Measurements from ENCODE around the gene HNRNPUL1. TPM values are rescaled to one million over a fixed set of nuclear protein-coding genes. Genes with fewer than 3 reads are reported as not detected.

Gene HNRNPUL1
- polyA plus RNA-seq, 1 experiment, result 42.3 TPM

DNA sequence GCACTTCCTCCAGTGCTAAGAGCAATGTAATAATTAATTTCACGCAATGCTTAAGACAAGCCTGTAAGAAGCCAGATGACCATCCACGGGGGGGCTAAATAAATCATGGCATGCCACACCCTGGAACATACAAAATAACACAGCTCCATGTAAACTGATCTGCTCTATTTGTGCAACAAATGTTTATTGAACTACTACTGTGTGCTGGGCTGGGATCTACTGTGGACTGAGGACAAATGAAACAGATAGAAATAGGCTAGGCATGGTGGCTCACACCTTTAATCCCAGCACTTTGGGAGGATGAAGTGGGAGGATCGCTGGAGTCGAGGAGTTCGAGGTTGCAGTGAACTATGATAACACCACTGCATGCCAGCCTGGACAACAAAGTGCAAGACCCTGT, 68.3 kb downstream of the HNRNPUL1 start:
- Histone ChIP-seq H3K4me3 (ENCODE audit: low read depth, low read length) (no peak overlapping the region), H3K27ac (ENCODE audit: low read depth, low read length) (no peak overlapping the region), H3K27me3 (ENCODE audit: control insufficient read depth, insufficient read depth, low read length) (no peaks in the 10 kb centered on the region), H3K9me3 (ENCODE audit: control insufficient read depth, insufficient read depth, low read length) (no peaks in the 10 kb centered on the region)
- POLR2A ChIA-PET, result no interaction called here
- TF ChIP-seq, protein P1, sequence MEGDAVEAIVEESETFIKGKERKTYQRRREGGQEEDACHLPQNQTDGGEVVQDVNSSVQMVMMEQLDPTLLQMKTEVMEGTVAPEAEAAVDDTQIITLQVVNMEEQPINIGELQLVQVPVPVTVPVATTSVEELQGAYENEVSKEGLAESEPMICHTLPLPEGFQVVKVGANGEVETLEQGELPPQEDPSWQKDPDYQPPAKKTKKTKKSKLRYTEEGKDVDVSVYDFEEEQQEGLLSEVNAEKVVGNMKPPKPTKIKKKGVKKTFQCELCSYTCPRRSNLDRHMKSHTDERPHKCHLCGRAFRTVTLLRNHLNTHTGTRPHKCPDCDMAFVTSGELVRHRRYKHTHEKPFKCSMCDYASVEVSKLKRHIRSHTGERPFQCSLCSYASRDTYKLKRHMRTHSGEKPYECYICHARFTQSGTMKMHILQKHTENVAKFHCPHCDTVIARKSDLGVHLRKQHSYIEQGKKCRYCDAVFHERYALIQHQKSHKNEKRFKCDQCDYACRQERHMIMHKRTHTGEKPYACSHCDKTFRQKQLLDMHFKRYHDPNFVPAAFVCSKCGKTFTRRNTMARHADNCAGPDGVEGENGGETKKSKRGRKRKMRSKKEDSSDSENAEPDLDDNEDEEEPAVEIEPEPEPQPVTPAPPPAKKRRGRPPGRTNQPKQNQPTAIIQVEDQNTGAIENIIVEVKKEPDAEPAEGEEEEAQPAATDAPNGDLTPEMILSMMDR (IDR thresholded peaks at IDR 0.05; ENCODE audit: low read depth, low read length), result no peak
- CTCF ChIA-PET, result interaction anchor here (0.6 to 1.2 kb wide), 3 partner anchors 9 to 22 kb away, joined by 3 read pairs; no protein-coding TSS in a partner anchor
- no peak for DNase-seq (ENCODE audit: low read depth, low spot score)

DNA sequence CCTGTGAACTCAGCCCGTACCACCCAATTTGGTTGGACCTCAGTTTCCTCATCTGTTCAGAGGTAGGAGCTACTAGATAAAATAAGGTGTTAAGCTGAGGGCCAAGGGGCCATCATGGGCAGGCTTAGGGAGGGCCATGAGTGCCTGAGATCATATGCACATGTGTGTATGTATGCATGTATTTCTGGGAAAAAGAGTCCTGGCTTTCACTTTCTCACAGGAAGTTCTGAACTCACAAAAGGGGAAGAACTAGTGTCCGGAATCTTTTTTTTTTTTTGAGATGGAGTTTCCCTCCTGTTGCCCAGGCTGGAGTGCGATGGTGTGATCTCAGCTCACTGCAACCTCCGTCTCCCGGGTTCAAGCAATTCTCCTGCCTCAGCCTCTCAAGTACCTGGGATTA, 70.6 kb downstream of the HNRNPUL1 start:
- DNase-seq (ENCODE audit: low read depth, low spot score), result no peak
- no peak overlapping the region for H3K27ac ChIP-seq (ENCODE audit: low read depth, low read length)
- ChIA-PET CTCF (no interaction called here), POLR2A (no interaction called here)
- no peak overlapping the region for H3K4me3 ChIP-seq (ENCODE audit: low read depth, low read length)
- TF ChIP-seq, protein P1 (IDR thresholded peaks at IDR 0.05; ENCODE audit: low read depth, low read length), result no peak
- H3K27me3 ChIP-seq (ENCODE audit: control insufficient read depth, insufficient read depth, low read length), result no peaks in the 10 kb centered on the region
- H3K9me3 ChIP-seq (ENCODE audit: control insufficient read depth, insufficient read depth, low read length), result no peaks in the 10 kb centered on the region

DNA sequence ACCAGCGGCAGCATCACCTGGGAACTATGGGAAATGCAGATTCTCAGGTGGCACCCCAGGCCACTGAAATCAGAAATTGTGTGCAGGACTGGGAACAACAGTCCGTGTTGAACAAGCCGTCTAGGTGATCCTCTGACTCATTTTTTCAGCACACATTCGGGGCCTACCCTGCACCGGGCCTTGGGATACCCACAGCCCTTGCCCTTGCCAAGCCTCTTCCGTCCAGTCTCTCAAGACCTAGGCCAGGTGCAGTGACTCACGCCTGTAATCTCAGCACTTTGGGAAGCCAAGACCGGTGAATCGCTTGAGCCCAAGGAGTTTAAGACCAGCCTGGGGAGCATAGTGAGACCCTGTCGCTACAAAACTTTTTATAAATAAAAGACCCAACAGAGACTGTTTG, 71.3 kb downstream of the HNRNPUL1 start:
- Histone ChIP-seq H3K27ac (ENCODE audit: low read depth, low read length) (no peak overlapping the region), H3K9me3 (ENCODE audit: control insufficient read depth, insufficient read depth, low read length) (no peaks in the 10 kb centered on the region), H3K27me3 (ENCODE audit: control insufficient read depth, insufficient read depth, low read length) (no peaks in the 10 kb centered on the region), H3K4me3 (ENCODE audit: low read depth, low read length) (no peak overlapping the region)
- ChIA-PET CTCF (interaction anchor here (0.8 kb wide), 1 partner anchor 14 kb away, joined by 3 read pairs; no protein-coding TSS in a partner anchor), POLR2A (no interaction called here)
- TF ChIP-seq, protein P1 (IDR thresholded peaks at IDR 0.05; ENCODE audit: low read depth, low read length), result no peak
- no peak for DNase-seq (ENCODE audit: low read depth, low spot score)

DNA sequence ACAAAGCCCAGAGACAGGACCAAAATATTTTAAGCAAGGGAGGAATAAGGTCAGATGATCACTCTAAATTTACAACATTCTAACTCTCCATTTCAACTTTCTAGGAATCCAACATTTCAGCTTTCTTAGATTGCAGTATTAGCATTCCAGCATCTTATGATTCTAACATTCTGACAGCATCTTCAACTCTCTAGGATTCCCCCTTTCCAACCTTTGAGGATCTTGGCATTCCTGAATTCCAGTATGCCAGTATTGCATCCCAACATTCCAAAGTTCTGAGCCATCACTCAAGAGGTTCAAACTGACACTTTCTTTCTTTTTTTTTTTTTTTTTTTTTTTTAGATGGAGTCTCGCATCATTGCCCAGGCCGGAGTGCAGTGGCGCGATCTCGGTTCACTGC, 75.8 kb downstream of the HNRNPUL1 start:
- Histone ChIP-seq H3K27me3 (ENCODE audit: control insufficient read depth, insufficient read depth, low read length) (no peaks in the 10 kb centered on the region), H3K9me3 (ENCODE audit: control insufficient read depth, insufficient read depth, low read length) (no peaks in the 10 kb centered on the region; the same call in 1 of the 2 replicates), H3K4me3 (ENCODE audit: low read depth, low read length) (no peak overlapping the region), H3K27ac (ENCODE audit: low read depth, low read length) (no peak overlapping the region)
- CTCF ChIA-PET, result no interaction called here
- no peak for DNase-seq (ENCODE audit: low read depth, low spot score)
- TF ChIP-seq, protein P1 (IDR thresholded peaks at IDR 0.05; ENCODE audit: low read depth, low read length), result no peak
- POLR2A ChIA-PET, result no interaction called here

DNA sequence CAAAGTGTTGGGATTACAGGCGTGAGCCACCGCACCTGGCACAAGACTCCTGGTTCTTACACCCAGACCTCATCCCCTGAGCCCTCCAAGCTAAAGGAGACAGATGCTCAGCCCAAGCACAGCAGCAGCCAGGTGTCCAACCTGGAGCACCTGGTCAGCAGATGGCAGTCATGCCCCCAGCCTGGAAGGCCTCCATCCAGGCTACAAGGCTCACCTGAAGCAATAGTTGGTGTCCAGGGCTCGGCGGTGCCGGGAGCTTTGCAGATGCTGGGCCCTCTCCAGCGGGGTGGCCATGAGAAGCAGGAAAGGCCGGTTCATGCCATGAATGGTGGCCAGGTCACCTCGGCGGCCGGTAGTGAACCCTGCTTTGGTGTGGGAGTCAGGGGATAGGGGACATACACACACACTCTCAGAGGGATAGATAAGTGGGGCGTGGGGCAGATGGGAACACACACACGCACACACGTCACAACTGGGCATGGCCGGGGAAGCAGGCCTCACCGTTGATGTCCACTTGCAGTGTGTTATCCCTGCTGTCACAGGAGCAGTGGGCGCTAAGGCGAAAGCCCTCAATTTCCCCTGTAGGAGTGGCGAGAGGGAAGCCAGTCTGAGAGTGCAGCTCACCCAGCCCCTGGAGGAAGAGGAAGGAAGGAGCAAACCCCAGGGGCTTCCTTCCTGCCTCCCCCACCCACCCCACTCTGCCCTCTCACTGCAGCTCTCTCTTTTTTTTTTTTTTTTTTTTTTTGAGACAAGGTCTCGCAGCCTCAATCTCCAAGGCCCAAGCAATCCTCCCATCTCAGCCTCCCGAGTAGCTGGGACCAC, 77.7 kb downstream of the HNRNPUL1 start:
- ChIA-PET POLR2A (interaction anchor here (0.8 kb wide), 1 partner anchor 11 kb away, joined by 7 read pairs; no protein-coding TSS in a partner anchor), CTCF (interaction anchor here (0.6 to 1.4 kb wide), 3 partner anchors 10 to 20 kb away, joined by 3 to 4 read pairs (median 3); no protein-coding TSS in a partner anchor)
- Histone ChIP-seq H3K9me3 (ENCODE audit: control insufficient read depth, insufficient read depth, low read length) (no peaks in the 10 kb centered on the region; the same call in 1 of the 2 replicates), H3K27ac (ENCODE audit: low read depth, low read length) (no peak overlapping the region), H3K4me3 (ENCODE audit: low read depth, low read length) (no peak overlapping the region), H3K27me3 (ENCODE audit: control insufficient read depth, insufficient read depth, low read length) (no peaks in the 10 kb centered on the region)
- no peak for DNase-seq (ENCODE audit: low read depth, low spot score)
- TF ChIP-seq, protein P1 (IDR thresholded peaks at IDR 0.05; ENCODE audit: low read depth, low read length), result no peak

Measured in AG04450 (cell line).